T-helper 1 cell (primary cell): Measurements from ENCODE around the gene SCAMP1.
"Not testable (repeated sequence)": the region's sequence is repeated elsewhere in the genome, so short reads cannot be mapped to it uniquely, and the experiment has no call there.

Experiments used
- DNase-seq, 5 donors: peaks; one replicate each; pipeline ENCODE4 v3.0.0-alpha.2; 2012 to 2020
- total RNA-seq, 4 donors: gene quantifications; one replicate each; lab custom pipeline; 2026; lab: John Stamatoyannopoulos, UW

SCAMP1 gene, protein sequence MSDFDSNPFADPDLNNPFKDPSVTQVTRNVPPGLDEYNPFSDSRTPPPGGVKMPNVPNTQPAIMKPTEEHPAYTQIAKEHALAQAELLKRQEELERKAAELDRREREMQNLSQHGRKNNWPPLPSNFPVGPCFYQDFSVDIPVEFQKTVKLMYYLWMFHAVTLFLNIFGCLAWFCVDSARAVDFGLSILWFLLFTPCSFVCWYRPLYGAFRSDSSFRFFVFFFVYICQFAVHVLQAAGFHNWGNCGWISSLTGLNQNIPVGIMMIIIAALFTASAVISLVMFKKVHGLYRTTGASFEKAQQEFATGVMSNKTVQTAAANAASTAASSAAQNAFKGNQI
- total RNA-seq, result 22.5 to 40.4 (median 29.6) reads per million in 4 donors

- peak; percentile 80 to 92 (median 88) for DNase-seq
Observed at GRCh38 chr5:78359831-78360673, at the start of gene SCAMP1. TSS of gene SCAMP1 (plus strand) at chr5:78360617. CDS start at chr5:78360672, 55 bp downstream.

- no peak for DNase-seq
Observed at GRCh38 chr5:78317515-78317914, 42.9 kb upstream of the SCAMP1 start.

- no peak for DNase-seq
Observed at GRCh38 chr5:78318337-78318736, 42.1 kb upstream of the SCAMP1 start.

GRCh38 chr5:78320401-78320800 lies 40.0 kb upstream of the SCAMP1 start:
- DNase-seq, result no peak

DNA sequence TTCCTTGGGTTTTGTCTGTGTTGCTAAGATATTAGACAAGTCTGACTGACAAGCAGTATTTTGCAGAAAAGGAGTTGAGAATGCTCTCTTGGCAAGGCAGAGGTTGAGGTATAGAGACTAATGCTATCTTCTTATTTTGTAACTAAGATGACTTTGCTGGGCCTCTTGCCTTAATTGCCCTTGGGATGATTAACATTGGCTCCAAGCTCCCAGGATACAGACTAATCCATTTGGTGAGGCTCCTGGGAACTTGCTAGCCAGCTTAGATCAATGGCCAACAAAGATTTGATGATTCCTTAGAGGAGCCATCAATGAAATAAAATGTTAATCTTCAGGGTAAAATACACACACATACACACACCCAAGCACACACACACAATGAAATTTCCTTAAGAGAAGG lies 37.2 kb upstream of the SCAMP1 start:
- DNase-seq, result no peak

DNA sequence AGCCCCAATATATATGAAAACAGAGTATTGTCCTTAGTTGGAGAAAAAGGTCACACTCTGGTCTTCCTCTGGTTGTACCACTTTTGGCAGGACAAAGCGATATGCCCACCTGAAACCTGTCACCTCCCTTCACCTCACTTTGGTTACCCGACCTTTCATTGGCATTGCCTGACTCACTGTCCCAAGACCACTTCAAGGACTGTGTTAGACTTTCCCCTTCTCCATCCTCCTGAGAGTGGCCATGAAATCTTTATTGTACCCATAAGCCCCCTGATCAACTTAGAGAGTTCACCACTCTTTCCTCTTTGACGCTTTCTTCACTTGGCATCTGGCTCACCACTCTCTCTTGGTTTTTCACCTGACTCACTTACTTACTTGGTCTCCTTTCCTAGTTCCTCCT lies 33.5 kb upstream of the SCAMP1 start:
- DNase-seq, result no peak

- no peak for DNase-seq
Observed at GRCh38 chr5:78327761-78328510, 32.5 kb upstream of the SCAMP1 start.

GRCh38 chr5:78328585-78329173 lies 31.7 kb upstream of the SCAMP1 start:
- no peak for DNase-seq

GRCh38 chr5:78331523-78332080 lies 28.8 kb upstream of the SCAMP1 start:
- no peak for DNase-seq

- DNase-seq, result no peak
Observed at GRCh38 chr5:78334811-78335210, 25.6 kb upstream of the SCAMP1 start.

GRCh38 chr5:78335976-78336375 lies 24.4 kb upstream of the SCAMP1 start:
- DNase-seq, result no peak

DNA sequence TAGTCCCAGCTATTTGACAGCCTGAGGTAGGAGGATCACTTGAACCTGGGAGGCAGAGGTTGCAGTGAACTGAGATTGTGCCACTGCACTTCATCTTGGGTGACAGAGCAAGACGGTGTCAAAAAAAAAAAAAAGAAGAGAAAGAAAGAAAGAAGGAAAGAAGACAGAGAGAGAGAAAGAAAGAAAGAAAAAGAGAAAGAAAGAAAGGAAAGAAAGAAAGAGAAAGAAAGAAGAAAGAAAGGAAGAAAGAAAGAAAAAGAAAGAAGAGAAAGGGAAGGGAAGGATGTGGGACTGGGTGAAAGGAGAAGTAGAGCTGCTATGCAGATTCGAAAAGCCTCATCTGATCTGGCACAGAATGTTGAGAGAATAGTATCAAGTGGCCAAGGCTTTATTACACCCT lies 23.7 kb upstream of the SCAMP1 start:
- DNase-seq, result no peak

- DNase-seq, result no peak
Observed at GRCh38 chr5:78339617-78340436, 20.6 kb upstream of the SCAMP1 start.

GRCh38 chr5:78341440-78341839 lies 19.0 kb upstream of the SCAMP1 start:
- no peak for DNase-seq

DNA sequence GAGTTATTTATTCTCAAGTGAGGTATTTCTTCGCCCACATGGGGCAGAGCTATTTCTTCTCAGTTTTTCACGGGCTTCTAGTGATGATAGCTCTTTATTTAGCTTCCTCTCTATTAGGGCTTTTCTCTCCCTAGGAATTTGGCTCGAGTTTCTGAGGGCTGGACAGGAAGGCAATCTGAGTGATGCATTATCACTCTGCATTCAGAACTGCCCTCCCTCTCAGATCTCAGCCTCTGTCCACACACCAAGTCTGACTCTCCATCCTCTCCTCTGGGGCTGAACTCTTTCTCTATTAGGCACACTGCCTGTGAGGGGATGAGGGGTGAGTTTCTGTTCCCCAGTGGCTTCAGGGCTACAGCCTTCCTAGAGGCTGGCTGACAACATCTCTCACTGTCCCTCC lies 14.9 kb upstream of the SCAMP1 start:
- DNase-seq, result no peak

DNA sequence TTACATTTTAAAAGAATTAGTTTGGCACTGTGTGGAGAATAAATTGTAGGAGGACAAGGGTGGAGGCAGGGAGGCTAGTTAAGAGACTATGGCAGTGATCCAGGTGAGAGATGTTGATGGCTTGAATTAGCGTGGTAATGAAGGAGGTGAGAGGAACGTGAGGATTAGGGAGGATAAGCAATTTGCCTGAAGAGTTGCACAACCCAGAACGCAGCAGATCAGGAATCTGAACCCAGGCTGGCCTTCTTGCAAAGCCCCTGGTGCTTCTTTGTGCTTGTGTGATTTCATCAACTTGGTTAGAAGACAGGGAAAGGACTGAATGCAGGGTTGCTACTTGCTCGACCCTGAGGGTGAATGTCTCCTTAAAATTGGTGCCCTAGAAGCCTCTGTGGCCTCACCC lies 6.9 kb upstream of the SCAMP1 start:
- no peak for DNase-seq

GRCh38 chr5:78354066-78354670 lies 6.2 kb upstream of the SCAMP1 start:
- DNase-seq, result no peak

DNA sequence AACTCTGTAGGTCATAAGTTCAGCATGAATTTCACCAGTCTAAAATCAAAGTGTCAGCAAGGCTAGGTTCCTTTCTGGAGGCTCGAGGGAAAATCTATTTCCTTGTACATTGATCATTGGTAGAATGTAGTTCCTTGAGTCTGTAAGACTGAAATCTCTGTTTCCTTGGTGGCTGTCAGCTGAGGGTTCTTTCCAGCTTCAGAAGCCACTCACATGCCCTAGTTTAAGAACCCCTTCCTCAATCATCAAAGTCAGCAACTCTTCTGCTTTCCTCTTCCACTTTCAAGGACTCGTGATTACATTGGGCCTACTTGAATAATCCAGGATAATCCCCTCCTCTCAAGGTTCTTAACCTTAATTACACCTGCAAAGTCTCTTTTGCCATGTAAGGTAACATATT lies 4.9 kb upstream of the SCAMP1 start:
- DNase-seq, result no peak

- DNase-seq, result not testable (repeated sequence)
Observed at GRCh38 chr5:78359455-78359830, 974 bp upstream of the SCAMP1 start.

DNA sequence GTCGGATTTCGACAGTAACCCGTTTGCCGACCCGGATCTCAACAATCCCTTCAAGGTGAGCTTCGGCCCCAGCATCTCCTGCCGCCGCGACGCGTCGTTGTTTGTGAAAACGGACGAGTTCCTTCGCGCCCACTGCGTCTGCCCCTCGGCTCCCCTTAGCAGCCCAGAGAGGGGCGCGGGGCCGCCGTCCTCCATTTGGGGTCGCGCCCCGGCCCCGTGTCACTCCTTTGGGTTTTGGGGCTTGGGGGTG lies 182 bp downstream of the SCAMP1 start:
- no peak for DNase-seq

- DNase-seq, result peak; percentile 37 to 73 (median 64)
Observed at GRCh38 chr5:78360924-78361630, 660 bp downstream of the SCAMP1 start.
